Measurements from ENCODE around the gene IL17REL.

The IL17REL gene

GRCh38 chr22:50048836-50049235 is 36.3 kb upstream of the IL17REL start:
- TF ChIP-seq, protein P1, sequence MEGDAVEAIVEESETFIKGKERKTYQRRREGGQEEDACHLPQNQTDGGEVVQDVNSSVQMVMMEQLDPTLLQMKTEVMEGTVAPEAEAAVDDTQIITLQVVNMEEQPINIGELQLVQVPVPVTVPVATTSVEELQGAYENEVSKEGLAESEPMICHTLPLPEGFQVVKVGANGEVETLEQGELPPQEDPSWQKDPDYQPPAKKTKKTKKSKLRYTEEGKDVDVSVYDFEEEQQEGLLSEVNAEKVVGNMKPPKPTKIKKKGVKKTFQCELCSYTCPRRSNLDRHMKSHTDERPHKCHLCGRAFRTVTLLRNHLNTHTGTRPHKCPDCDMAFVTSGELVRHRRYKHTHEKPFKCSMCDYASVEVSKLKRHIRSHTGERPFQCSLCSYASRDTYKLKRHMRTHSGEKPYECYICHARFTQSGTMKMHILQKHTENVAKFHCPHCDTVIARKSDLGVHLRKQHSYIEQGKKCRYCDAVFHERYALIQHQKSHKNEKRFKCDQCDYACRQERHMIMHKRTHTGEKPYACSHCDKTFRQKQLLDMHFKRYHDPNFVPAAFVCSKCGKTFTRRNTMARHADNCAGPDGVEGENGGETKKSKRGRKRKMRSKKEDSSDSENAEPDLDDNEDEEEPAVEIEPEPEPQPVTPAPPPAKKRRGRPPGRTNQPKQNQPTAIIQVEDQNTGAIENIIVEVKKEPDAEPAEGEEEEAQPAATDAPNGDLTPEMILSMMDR (conservative IDR thresholded peaks at IDR 0.05; ENCODE audit: low read length): no peak
- no peak for TF ChIP-seq EZH2phosphoT487 (IDR thresholded peaks at IDR 0.05; ENCODE audit: borderline replicate concordance)
- Histone ChIP-seq H3K36me3 (ENCODE audit: insufficient read depth, low read length) (no peaks in the 10 kb centered on the region), H3K27me3 (ENCODE audit: insufficient read depth, low read length, poor library complexity, severe bottlenecking) (no peaks in the 10 kb centered on the region), H2AFZ (ENCODE audit: low read length) (no peak overlapping the region), H3K9me2 (replicated peaks; ENCODE audit: low read depth, low read length) (no peaks in the 10 kb centered on the region), H3K4me1 (ENCODE audit: insufficient read depth, low read length, poor library complexity, severe bottlenecking) (peaks cover 12% of the 10 kb centered on the region), H3K4me2 (ENCODE audit: low read depth, low read length, poor library complexity, severe bottlenecking) (no peak overlapping the region), H4K20me1 (ENCODE audit: insufficient read depth, low read length, poor library complexity, severe bottlenecking) (no peaks in the 10 kb centered on the region), H3K9me3 (ENCODE audit: insufficient read depth, low read depth, low read length) (no peaks in the 10 kb centered on the region), H3F3A (ENCODE audit: low read depth) (no peaks in the 10 kb centered on the region), H3K9ac (ENCODE audit: low read depth, low read length, poor library complexity, severe bottlenecking) (no peak overlapping the region), H3K4me3 (ENCODE audit: low read length, poor library complexity, severe bottlenecking) (no peak overlapping the region), H3K79me2 (ENCODE audit: insufficient read depth, low read length) (no peaks in the 10 kb centered on the region)

DNA sequence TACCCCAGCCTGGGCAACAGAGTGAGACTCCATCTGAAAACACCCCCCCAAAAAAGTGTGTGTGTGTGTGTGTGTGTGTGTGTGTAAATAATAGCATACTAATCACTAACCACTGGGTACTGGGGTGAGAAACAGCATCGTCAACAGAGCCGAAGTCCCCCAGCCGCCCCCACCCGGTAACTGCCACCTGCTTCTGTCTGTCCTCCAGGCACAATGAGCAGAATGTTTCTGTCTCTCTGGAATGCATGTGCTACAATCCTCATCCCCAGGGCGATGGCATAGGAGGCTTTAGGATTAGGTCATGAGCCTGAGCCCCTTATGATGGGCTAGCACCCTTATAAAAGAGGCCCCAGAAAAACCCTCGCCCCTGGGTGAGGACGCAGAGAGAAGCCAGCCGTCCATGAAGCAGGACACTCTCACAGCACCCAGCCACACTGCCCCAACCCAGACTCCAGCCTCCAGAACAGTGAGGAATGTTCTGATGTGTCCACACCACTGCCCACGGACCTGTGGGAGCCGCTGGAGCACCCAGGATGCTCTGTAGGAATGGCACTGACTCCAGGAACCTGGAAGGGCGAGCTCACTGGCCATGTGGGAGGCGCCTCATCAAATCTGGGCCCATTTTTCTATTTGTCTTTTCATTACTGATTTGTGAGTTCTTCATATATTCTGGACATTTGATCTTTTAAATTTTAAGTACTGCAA is 35.6 kb upstream of the IL17REL start:
- Histone ChIP-seq H4K20me1 (ENCODE audit: insufficient read depth, low read length, poor library complexity, severe bottlenecking) (no peaks in the 10 kb centered on the region), H3K9ac (ENCODE audit: low read depth, low read length, poor library complexity, severe bottlenecking) (no peak overlapping the region), H3K27me3 (ENCODE audit: insufficient read depth, low read length, poor library complexity, severe bottlenecking) (no peaks in the 10 kb centered on the region), H3K9me2 (replicated peaks; ENCODE audit: low read depth, low read length) (no peaks in the 10 kb centered on the region), H3K4me3 (ENCODE audit: low read length, poor library complexity, severe bottlenecking) (no peak overlapping the region), H3F3A (ENCODE audit: low read depth) (no peaks in the 10 kb centered on the region), H3K4me2 (ENCODE audit: low read depth, low read length, poor library complexity, severe bottlenecking) (no peak overlapping the region), H3K79me2 (ENCODE audit: insufficient read depth, low read length) (no peaks in the 10 kb centered on the region), H3K9me3 (ENCODE audit: insufficient read depth, low read depth, low read length) (no peaks in the 10 kb centered on the region), H2AFZ (ENCODE audit: low read length) (no peak overlapping the region), H3K36me3 (ENCODE audit: insufficient read depth, low read length) (no peaks in the 10 kb centered on the region), H3K4me1 (ENCODE audit: insufficient read depth, low read length, poor library complexity, severe bottlenecking) (peaks cover 12% of the 10 kb centered on the region)
- no peak for TF ChIP-seq EZH2phosphoT487 (IDR thresholded peaks at IDR 0.05; ENCODE audit: borderline replicate concordance)
- TF ChIP-seq, protein P1 (conservative IDR thresholded peaks at IDR 0.05; ENCODE audit: low read length): no peak

- H3K36me3 ChIP-seq (ENCODE audit: insufficient read depth, low read length): no peaks in the 10 kb centered on the region
- H3K27me3 ChIP-seq (ENCODE audit: insufficient read depth, low read length, poor library complexity, severe bottlenecking): no peaks in the 10 kb centered on the region
- no peak for TF ChIP-seq EZH2phosphoT487 (IDR thresholded peaks at IDR 0.05; ENCODE audit: borderline replicate concordance)
- TF ChIP-seq, protein P1 (conservative IDR thresholded peaks at IDR 0.05; ENCODE audit: low read length): no peak
These were observed 34.8 kb upstream of the IL17REL start for GRCh38 chr22:50047346-50047745.

More at GRCh38 chr22:50047346-50047745, 34.8 kb upstream of the IL17REL start:
- H3K4me3 ChIP-seq (ENCODE audit: low read length, poor library complexity, severe bottlenecking): no peak overlapping the region
- H3F3A ChIP-seq (ENCODE audit: low read depth): no peaks in the 10 kb centered on the region
- no peaks in the 10 kb centered on the region for H3K79me2 ChIP-seq (ENCODE audit: insufficient read depth, low read length)
- no peaks in the 10 kb centered on the region for H4K20me1 ChIP-seq (ENCODE audit: insufficient read depth, low read length, poor library complexity, severe bottlenecking)
- H3K9ac ChIP-seq (ENCODE audit: low read depth, low read length, poor library complexity, severe bottlenecking): no peak overlapping the region
- H2AFZ ChIP-seq (ENCODE audit: low read length): no peak overlapping the region
- no peak overlapping the region for H3K4me2 ChIP-seq (ENCODE audit: low read depth, low read length, poor library complexity, severe bottlenecking)
- peaks cover 17% of the 10 kb centered on the region for H3K4me1 ChIP-seq (ENCODE audit: insufficient read depth, low read length, poor library complexity, severe bottlenecking)
- H3K9me3 ChIP-seq (ENCODE audit: insufficient read depth, low read depth, low read length): no peaks in the 10 kb centered on the region
- no peaks in the 10 kb centered on the region for H3K9me2 ChIP-seq (replicated peaks; ENCODE audit: low read depth, low read length)
